Stomach (tissue), 9 donors: ENCODE measurements around the gene SFXN5. TPM values are rescaled to one million over a fixed set of nuclear protein-coding genes. Genes with fewer than 3 reads are reported as not detected.

Experiments
- DNase-seq, 2 donors: peaks; one replicate each; pipeline versions ENCODE4 v3.0.0 to v3.0.0-alpha.2; 2013 to 2019
- H3K27ac ChIP-seq, 5 donors: fragments of 200-600 bp in 4 of 5; sonication (generic) in 4 of 5; one replicate each; pipeline ENCODE4 v1.5.1; 2013 to 2019; ENCODE audit warnings: mild to moderate bottlenecking in 1 of 5, moderate library complexity in 1 of 5
- H3K27me3 ChIP-seq, 3 donors: fragments of 200-600 bp; sonication (generic); one replicate each; pipeline ENCODE4 v1.5.1; 2017 to 2019; ENCODE audit warnings: mixed run types in 1 of 3
- H3K36me3 ChIP-seq, 4 donors: fragments of 200-600 bp; sonication (generic); 1 replicate in 3 of 4; 2 replicates in 1 of 4; pipeline ENCODE4 v1.5.1; 2016 to 2019
- H3K4me1 ChIP-seq, 4 donors: fragments of 200-600 bp; sonication (generic); one replicate each; pipeline ENCODE4 v1.5.1; 2016 to 2019
- H3K4me3 ChIP-seq, 4 donors: fragments of 200-600 bp; sonication (generic) in 3 of 4; one replicate each; pipeline ENCODE4 v1.5.1; 2016 to 2019; ENCODE audit warnings: mild to moderate bottlenecking in 1 of 4
- H3K9me3 ChIP-seq, 4 donors: fragments of 200-600 bp; sonication (generic); one replicate each; pipeline ENCODE4 v1.5.1; 2016 to 2019
- CTCF ChIP-seq, 7 experiments: fragments of 450-650 bp in 4 of 7; fragments of 200-600 bp in 3 of 7; sonication (generic) in 3 of 7; IDR thresholded peaks; one replicate each; pipeline ENCODE4 v1.5.1; 2016 to 2019; ENCODE audit warnings: antibody characterized with exemption in 7 of 7, control low read depth in 2 of 7, mild to moderate bottlenecking in 1 of 7
- EP300 ChIP-seq: sonication (generic); formaldehyde crosslinking; IDR thresholded peaks from one replicate; pipeline ENCODE4 v1.6.1; 2017; ENCODE audit warnings: antibody characterized with exemption
- POLR2A ChIP-seq, 4 donors: fragments of 450-650 bp; IDR thresholded peaks; one replicate each; pipeline ENCODE4 v1.6.1; 2016; ENCODE audit warnings: antibody characterized with exemption in 4 of 4, control low read depth in 2 of 4, mild to moderate bottlenecking in 1 of 4, moderate library complexity in 1 of 4
- POLR2AphosphoS5 ChIP-seq, 3 donors: sonication (generic); formaldehyde crosslinking; IDR thresholded peaks; one replicate each; pipeline ENCODE4 v1.6.1; 2016; ENCODE audit warnings: antibody characterized with exemption in 3 of 3
- WGBS, 5 donors: extraction: QIAGEN DNeasy Blood & Tissue Kit in 3 of 5; methylation state at CpG; one replicate each; pipeline versions ENCODE4 v1.1.5 to v1.1.7; 2013 to 2018; 5-methylcytosine and 5-hydroxymethylcytosine counted together
- intact Hi-C: fragments of 100-400 bp; cut with DNase I; formaldehyde crosslinking; loops from one replicate; pipeline ENCODE4 v1.15.1; 2023; ENCODE audit warnings: low total_unique reads
- polyA plus RNA-seq, 3 donors: library from polyadenylated mRNA; stranded (reverse); fragments of 200-250 nt; gene quantifications; one replicate each; pipeline ENCODE4 v1.2.3, GENCODE V29; 2013
- total RNA-seq, 5 donors: library from RNA; depleted of rRNA; stranded (reverse); fragments of >200 nt; gene quantifications; one replicate each; pipeline versions ENCODE4 v1.1.0 to v1.2.3, GENCODE V29; 2014 to 2016
- donor health status: healthy with polysubstance abuse.
- donor health status: Bipolar disorder and iron deficiency.
- donor health status: healthy.

Gene SFXN5
- total and polyA plus RNA-seq, 8 donors: 2.7 to 118 (median 17.2) TPM

- Histone ChIP-seq H3K4me3 (no peak overlapping the region), H3K27ac (no peak overlapping the region), H3K4me1 (peaks cover 4 to 13% (median 9%) of the 10 kb centered on the region in 4 donors), H3K9me3 (no peaks in the 10 kb centered on the region), H3K36me3 (peaks cover 20 to 58% (median 43%) of the 10 kb centered on the region in 4 donors), H3K27me3 (no peaks in the 10 kb centered on the region)
- TF ChIP-seq EP300 (no peak), POLR2A (IDR thresholded peaks at IDR 0.05) (no peak), POLR2AphosphoS5 (IDR thresholded peaks at IDR 0.05) (no peak), CTCF (IDR thresholded peaks at IDR 0.05) (no peak)
- 78 to 85% (median 82%) methylated on average over 16 of the region's 16 CpGs for WGBS, 5 donors
- intact Hi-C loops: loop anchor here (10.0 kb wide), 1 partner anchor 86 kb away; no protein-coding TSS in a partner anchor
- DNase-seq: no peak
Measured at GRCh38 chr2:73081181-73081671, 9.7 kb upstream of the SFXN5 start.

GRCh38 chr2:73080321-73081131 is 9.0 kb upstream of the SFXN5 start:
- intact Hi-C loops: loop anchor here (10.0 kb wide), 1 partner anchor 86 kb away; no protein-coding TSS in a partner anchor
- Histone ChIP-seq H3K4me1 (peaks cover 2 to 12% (median 5%) of the 10 kb centered on the region in 4 donors), H3K27me3 (no peaks in the 10 kb centered on the region), H3K9me3 (no peaks in the 10 kb centered on the region), H3K27ac (no peak overlapping the region), H3K36me3 (peaks cover 20 to 61% (median 48%) of the 10 kb centered on the region in 4 donors), H3K4me3 (no peak overlapping the region)
- 78 to 90% (median 88%) methylated on average over 22 to 31 of the region's 31 CpGs for WGBS, 5 donors
- TF ChIP-seq POLR2AphosphoS5 (IDR thresholded peaks at IDR 0.05): no peak
- TF ChIP-seq CTCF (IDR thresholded peaks at IDR 0.05): no peak
- TF ChIP-seq POLR2A (IDR thresholded peaks at IDR 0.05): no peak
- DNase-seq: no peak

- WGBS, 5 donors: 81 to 95% (median 91%) methylated on average over 9 of the region's 9 CpGs
- no peaks in the 10 kb centered on the region for H3K9me3 ChIP-seq
- no peak for DNase-seq
- no peak overlapping the region for H3K27ac ChIP-seq
- no peaks in the 10 kb centered on the region for H3K27me3 ChIP-seq
- H3K4me1 ChIP-seq: peaks cover 0 to 6% (median 2%) of the 10 kb centered on the region in 4 donors
- peaks cover 20 to 61% (median 54%) of the 10 kb centered on the region in 4 donors for H3K36me3 ChIP-seq
- intact Hi-C loops: loop anchor here (5.0 to 10.0 kb wide), 2 partner anchors 33 to 85 kb away; partner anchors contain the start of gene RAB11FIP5
- H3K4me3 ChIP-seq: no peak overlapping the region
- TF ChIP-seq POLR2AphosphoS5 (IDR thresholded peaks at IDR 0.05): no peak
- TF ChIP-seq POLR2A (IDR thresholded peaks at IDR 0.05): no peak
Measured at GRCh38 chr2:73079636-73080035, 8.1 kb upstream of the SFXN5 start.

GRCh38 chr2:73078457-73079411 is 7.2 kb upstream of the SFXN5 start:
- Histone ChIP-seq H3K4me3 (no peak overlapping the region), H3K36me3 (peaks cover 20 to 59% (median 52%) of the 10 kb centered on the region in 4 donors), H3K27me3 (no peaks in the 10 kb centered on the region), H3K4me1 (peaks cover 0 to 6% (median 0%) of the 10 kb centered on the region in 4 donors), H3K27ac (no peak overlapping the region), H3K9me3 (no peaks in the 10 kb centered on the region)
- DNase-seq: no peak
- intact Hi-C loops: loop anchor here (5.0 kb wide), 1 partner anchor 34 kb away; the partner anchor contains the start of gene RAB11FIP5
- 87 to 94% (median 89%) methylated on average over 13 of the region's 13 CpGs for WGBS, 5 donors
- no peak for TF ChIP-seq POLR2A (IDR thresholded peaks at IDR 0.05)
- no peak for TF ChIP-seq CTCF (IDR thresholded peaks at IDR 0.05)
- TF ChIP-seq POLR2AphosphoS5 (IDR thresholded peaks at IDR 0.05): no peak
- TF ChIP-seq EP300: no peak
